ENCODE measurements around the gene PARVG.

The PARVG gene

GRCh38 chr22:44213489-44214043 is 32.8 kb downstream of the PARVG start:
- Histone ChIP-seq H3K27me3 (ENCODE audit: control insufficient read depth, insufficient read depth, low read length) (no peaks in the 10 kb centered on the region), H3K4me1 (no peaks in the 10 kb centered on the region), H3K9ac (no peak overlapping the region), H3K4me2 (ENCODE audit: low read length) (no peak overlapping the region), H3K79me2 (no peaks in the 10 kb centered on the region), H3K4me3 (ENCODE audit: low read depth, low read length) (no peak overlapping the region), H3K36me3 (ENCODE audit: control insufficient read depth, insufficient read depth, low read length) (no peaks in the 10 kb centered on the region), H2AFZ (no peak overlapping the region), H3K9me3 (ENCODE audit: control insufficient read depth, low read length) (no peaks in the 10 kb centered on the region), H3K27ac (no peak overlapping the region)
- TF ChIP-seq, protein P1, sequence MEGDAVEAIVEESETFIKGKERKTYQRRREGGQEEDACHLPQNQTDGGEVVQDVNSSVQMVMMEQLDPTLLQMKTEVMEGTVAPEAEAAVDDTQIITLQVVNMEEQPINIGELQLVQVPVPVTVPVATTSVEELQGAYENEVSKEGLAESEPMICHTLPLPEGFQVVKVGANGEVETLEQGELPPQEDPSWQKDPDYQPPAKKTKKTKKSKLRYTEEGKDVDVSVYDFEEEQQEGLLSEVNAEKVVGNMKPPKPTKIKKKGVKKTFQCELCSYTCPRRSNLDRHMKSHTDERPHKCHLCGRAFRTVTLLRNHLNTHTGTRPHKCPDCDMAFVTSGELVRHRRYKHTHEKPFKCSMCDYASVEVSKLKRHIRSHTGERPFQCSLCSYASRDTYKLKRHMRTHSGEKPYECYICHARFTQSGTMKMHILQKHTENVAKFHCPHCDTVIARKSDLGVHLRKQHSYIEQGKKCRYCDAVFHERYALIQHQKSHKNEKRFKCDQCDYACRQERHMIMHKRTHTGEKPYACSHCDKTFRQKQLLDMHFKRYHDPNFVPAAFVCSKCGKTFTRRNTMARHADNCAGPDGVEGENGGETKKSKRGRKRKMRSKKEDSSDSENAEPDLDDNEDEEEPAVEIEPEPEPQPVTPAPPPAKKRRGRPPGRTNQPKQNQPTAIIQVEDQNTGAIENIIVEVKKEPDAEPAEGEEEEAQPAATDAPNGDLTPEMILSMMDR (IDR thresholded peaks at IDR 0.05), result no peak

DNA sequence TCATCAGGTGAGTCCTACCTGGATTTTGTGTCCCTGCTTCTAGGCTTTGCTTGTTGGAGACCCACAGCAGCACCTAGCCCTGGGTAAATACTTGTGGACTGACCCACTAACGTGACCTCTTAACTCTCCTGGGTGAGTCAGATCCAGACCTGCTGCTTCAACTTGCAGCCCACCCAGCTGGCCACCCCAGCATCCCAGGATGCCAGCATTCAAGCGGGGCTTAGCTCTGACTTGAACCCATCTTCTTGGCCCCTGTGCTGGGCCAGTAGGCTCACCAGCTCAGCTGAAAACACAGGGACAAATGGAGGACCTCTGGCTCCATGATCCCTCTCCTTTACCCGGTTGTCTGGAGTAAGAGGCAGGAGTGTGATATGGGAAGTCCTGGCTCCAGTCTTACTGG is 33.5 kb downstream of the PARVG start:
- no peaks in the 10 kb centered on the region for H3K27me3 ChIP-seq (ENCODE audit: control insufficient read depth, insufficient read depth, low read length)
- TF ChIP-seq, protein P1 (IDR thresholded peaks at IDR 0.05), result no peak

DNA sequence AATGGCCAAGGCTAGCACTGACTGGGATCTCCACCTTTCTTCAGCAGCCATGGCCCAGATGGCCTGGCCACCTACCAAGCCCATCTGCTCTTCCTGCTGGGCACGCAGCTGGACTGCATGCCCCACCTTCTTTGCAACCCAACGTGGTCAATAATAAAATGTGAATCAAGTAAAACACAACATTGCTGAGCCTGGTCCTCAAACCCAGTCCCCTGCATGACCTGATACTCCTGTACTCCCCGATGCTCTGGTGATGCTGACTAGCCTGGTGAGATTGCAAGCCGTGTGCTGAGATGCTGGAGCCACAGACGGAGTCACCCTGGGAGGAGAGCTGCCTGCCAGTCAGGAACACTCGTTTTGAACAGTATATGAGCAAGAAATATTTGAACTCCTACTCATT is 34.0 kb downstream of the PARVG start:
- Histone ChIP-seq H2AFZ (no peak overlapping the region), H3K27me3 (ENCODE audit: control insufficient read depth, insufficient read depth, low read length) (no peaks in the 10 kb centered on the region), H3K36me3 (ENCODE audit: control insufficient read depth, insufficient read depth, low read length) (no peaks in the 10 kb centered on the region), H3K9me3 (ENCODE audit: control insufficient read depth, low read length) (no peaks in the 10 kb centered on the region), H3K27ac (no peak overlapping the region), H3K79me2 (no peaks in the 10 kb centered on the region), H3K9ac (no peak overlapping the region), H3K4me1 (no peaks in the 10 kb centered on the region), H3K4me3 (ENCODE audit: low read depth, low read length) (no peak overlapping the region), H3K4me2 (ENCODE audit: low read length) (no peak overlapping the region)
- TF ChIP-seq, protein P1 (IDR thresholded peaks at IDR 0.05), result no peak

More for the DNA sequence above, 33.5 kb downstream of the PARVG start:
- Histone ChIP-seq H3K9me3 (ENCODE audit: control insufficient read depth, low read length) (no peaks in the 10 kb centered on the region), H3K79me2 (no peaks in the 10 kb centered on the region), H3K4me3 (ENCODE audit: low read depth, low read length) (no peak overlapping the region), H3K9ac (no peak overlapping the region), H3K27ac (no peak overlapping the region), H2AFZ (no peak overlapping the region), H3K36me3 (ENCODE audit: control insufficient read depth, insufficient read depth, low read length) (no peaks in the 10 kb centered on the region), H3K4me1 (no peaks in the 10 kb centered on the region), H3K4me2 (ENCODE audit: low read length) (no peak overlapping the region)

DNA sequence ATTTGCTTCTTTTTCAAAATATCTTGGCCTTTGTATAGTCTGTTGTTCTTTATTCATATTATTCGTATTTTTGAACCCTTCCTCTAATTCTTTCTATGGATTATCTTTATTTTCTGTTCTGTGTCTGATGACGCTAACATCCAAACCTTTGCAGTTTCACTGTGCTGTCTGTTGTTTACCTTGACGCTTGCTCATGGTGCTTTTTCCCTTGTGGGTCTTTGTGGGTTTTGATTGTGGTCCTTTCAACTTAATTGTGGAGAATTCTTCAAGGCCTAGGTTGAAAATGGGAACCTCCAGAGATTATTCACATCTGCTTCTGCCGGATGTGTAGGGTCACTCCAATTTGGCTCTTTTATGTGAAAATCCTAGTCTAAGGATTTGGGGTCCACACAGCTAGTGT is 34.6 kb downstream of the PARVG start:
- H3K9me3 ChIP-seq (ENCODE audit: control insufficient read depth, low read length), result no peaks in the 10 kb centered on the region
- no peaks in the 10 kb centered on the region for H3K4me1 ChIP-seq
- H3K27ac ChIP-seq, result no peak overlapping the region
- TF ChIP-seq, protein P1 (IDR thresholded peaks at IDR 0.05), result no peak
- H2AFZ ChIP-seq, result no peak overlapping the region
- H3K27me3 ChIP-seq (ENCODE audit: control insufficient read depth, insufficient read depth, low read length), result no peaks in the 10 kb centered on the region
- no peak overlapping the region for H3K9ac ChIP-seq
- H3K4me2 ChIP-seq (ENCODE audit: low read length), result no peak overlapping the region
- no peak overlapping the region for H3K4me3 ChIP-seq (ENCODE audit: low read depth, low read length)
- no peaks in the 10 kb centered on the region for H3K79me2 ChIP-seq
- H3K36me3 ChIP-seq (ENCODE audit: control insufficient read depth, insufficient read depth, low read length), result no peaks in the 10 kb centered on the region

GRCh38 chr22:44217346-44217745 is 36.6 kb downstream of the PARVG start:
- Histone ChIP-seq H3K4me3 (ENCODE audit: low read depth, low read length) (no peak overlapping the region), H3K9me3 (ENCODE audit: control insufficient read depth, low read length) (no peaks in the 10 kb centered on the region), H3K4me2 (ENCODE audit: low read length) (no peak overlapping the region), H3K9ac (no peak overlapping the region), H3K79me2 (no peaks in the 10 kb centered on the region), H3K36me3 (ENCODE audit: control insufficient read depth, insufficient read depth, low read length) (no peaks in the 10 kb centered on the region), H3K4me1 (no peaks in the 10 kb centered on the region), H2AFZ (no peak overlapping the region), H3K27ac (no peak overlapping the region), H3K27me3 (ENCODE audit: control insufficient read depth, insufficient read depth, low read length) (no peaks in the 10 kb centered on the region)
- TF ChIP-seq, protein P1 (IDR thresholded peaks at IDR 0.05), result no peak

All from parathyroid adenoma (tissue), 2 donors.